Inflammatory macrophage treated with lipopolysaccharide for 4 hours (primary cell): ENCODE results near the gene EPDR1.

Experiments
- DNase-seq: peaks from one replicate; pipeline ENCODE4 v3.0.0-alpha.2; 2020

EPDR1 gene

GRCh38 chr7:37920305-37920848 is at the start of gene EPDR1:
TSS of gene EPDR1 (plus strand) at chr7:37920640. CDS start at chr7:37920940, 300 bp downstream.
- DNase-seq = peak; percentile 78

- no peak for DNase-seq
Observed at GRCh38 chr7:37882086-37882485, 38.4 kb upstream of the EPDR1 start.

GRCh38 chr7:37893359-37893758 is 27.1 kb upstream of the EPDR1 start:
- DNase-seq = no peak

- DNase-seq = no peak
Observed at GRCh38 chr7:37894671-37895070, 25.8 kb upstream of the EPDR1 start.

- no peak for DNase-seq
Observed at GRCh38 chr7:37899712-37900247, 20.7 kb upstream of the EPDR1 start.

GRCh38 chr7:37901236-37901827 is 19.1 kb upstream of the EPDR1 start:
- DNase-seq = peak; percentile 46

GRCh38 chr7:37901890-37902524 is 18.4 kb upstream of the EPDR1 start:
- no peak for DNase-seq

- no peak for DNase-seq
Observed at GRCh38 chr7:37908221-37908788, 12.1 kb upstream of the EPDR1 start.

- no peak for DNase-seq
Observed at GRCh38 chr7:37912756-37913155, 7.7 kb upstream of the EPDR1 start.

- peak; percentile 65 for DNase-seq
Observed at GRCh38 chr7:37915438-37915837, 5.0 kb upstream of the EPDR1 start.

- peak; percentile 5 for DNase-seq
Observed at GRCh38 chr7:37916017-37916672, 4.3 kb upstream of the EPDR1 start.

GRCh38 chr7:37916673-37917660 is 3.5 kb upstream of the EPDR1 start, which contains the start of gene SFRP4:
TSS of gene SFRP4 (minus strand) at chr7:37916817. CDS start at chr7:37916537, 280 bp downstream.
- DNase-seq = peak; percentile 68

- DNase-seq = no peak
Observed at GRCh38 chr7:37918526-37918925, 1.9 kb upstream of the EPDR1 start.

- peak; percentile 35 for DNase-seq
Observed at GRCh38 chr7:37920849-37921805, 687 bp downstream of the EPDR1 start.

- DNase-seq = no peak
Observed at GRCh38 chr7:37921876-37922275, 1.4 kb downstream of the EPDR1 start.

GRCh38 chr7:37923996-37924395 is 3.6 kb downstream of the EPDR1 start:
- DNase-seq = no peak

- no peak for DNase-seq
Observed at GRCh38 chr7:37924491-37925041, 4.1 kb downstream of the EPDR1 start.

GRCh38 chr7:37925620-37926019 is 5.2 kb downstream of the EPDR1 start:
- DNase-seq = no peak

GRCh38 chr7:37927773-37928444 is 7.5 kb downstream of the EPDR1 start:
- DNase-seq = peak; percentile 22

GRCh38 chr7:37928878-37929277 is 8.4 kb downstream of the EPDR1 start:
- DNase-seq = no peak
